Activated naive CD4-positive, alpha-beta T cell treated with anti-CD3 and anti-CD28 coated beads, Interleukin-2, amount 50 U/mL, for 24 hours (primary cell): ENCODE results near the gene DBNDD2.

ENCODE experiments used
- H3K27ac Mint-ChIP-seq: one replicate; pipeline ENCODE4 v1.8.0; 2021; ENCODE audit warnings: mild to moderate bottlenecking, mixed read lengths
- H3K27me3 Mint-ChIP-seq: one replicate; pipeline ENCODE4 v1.8.0; 2021; ENCODE audit warnings: mixed read lengths
- H3K36me3 Mint-ChIP-seq: one replicate; pipeline ENCODE4 v1.8.0; 2021; ENCODE audit warnings: mixed read lengths
- H3K4me1 Mint-ChIP-seq: one replicate; pipeline ENCODE4 v1.8.0; 2021; ENCODE audit warnings: mixed read lengths
- H3K4me3 Mint-ChIP-seq: one replicate; pipeline ENCODE4 v1.8.0; 2021; ENCODE audit warnings: mild to moderate bottlenecking, mixed read lengths
- H3K9me3 Mint-ChIP-seq: one replicate; pipeline ENCODE4 v1.8.0; 2021; ENCODE audit warnings: mixed read lengths

The DBNDD2 gene, protein sequence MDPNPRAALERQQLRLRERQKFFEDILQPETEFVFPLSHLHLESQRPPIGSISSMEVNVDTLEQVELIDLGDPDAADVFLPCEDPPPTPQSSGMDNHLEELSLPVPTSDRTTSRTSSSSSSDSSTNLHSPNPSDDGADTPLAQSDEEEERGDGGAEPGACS

GRCh38 chr20:45407783-45408645, at the start of gene DBNDD2:
TSS of gene DBNDD2 (plus strand) at chr20:45408289. CDS start at chr20:45408468, 179 bp downstream.
- Mint-ChIP-seq H3K9me3 (no peaks in the 10 kb centered on the region), H3K27ac (peak within 1 kb of the TSS; percentile 57), H3K4me3 (peak within 1 kb of the TSS; percentile 76), H3K36me3 (peaks cover 8% of the 10 kb centered on the region), H3K4me1 (peaks cover 29% of the 10 kb centered on the region), H3K27me3 (no peaks in the 10 kb centered on the region)

GRCh38 chr20:45359069-45359405, 49.1 kb upstream of the DBNDD2 start:
- peaks cover 38% of the 10 kb centered on the region for H3K4me1 Mint-ChIP-seq

DNA sequence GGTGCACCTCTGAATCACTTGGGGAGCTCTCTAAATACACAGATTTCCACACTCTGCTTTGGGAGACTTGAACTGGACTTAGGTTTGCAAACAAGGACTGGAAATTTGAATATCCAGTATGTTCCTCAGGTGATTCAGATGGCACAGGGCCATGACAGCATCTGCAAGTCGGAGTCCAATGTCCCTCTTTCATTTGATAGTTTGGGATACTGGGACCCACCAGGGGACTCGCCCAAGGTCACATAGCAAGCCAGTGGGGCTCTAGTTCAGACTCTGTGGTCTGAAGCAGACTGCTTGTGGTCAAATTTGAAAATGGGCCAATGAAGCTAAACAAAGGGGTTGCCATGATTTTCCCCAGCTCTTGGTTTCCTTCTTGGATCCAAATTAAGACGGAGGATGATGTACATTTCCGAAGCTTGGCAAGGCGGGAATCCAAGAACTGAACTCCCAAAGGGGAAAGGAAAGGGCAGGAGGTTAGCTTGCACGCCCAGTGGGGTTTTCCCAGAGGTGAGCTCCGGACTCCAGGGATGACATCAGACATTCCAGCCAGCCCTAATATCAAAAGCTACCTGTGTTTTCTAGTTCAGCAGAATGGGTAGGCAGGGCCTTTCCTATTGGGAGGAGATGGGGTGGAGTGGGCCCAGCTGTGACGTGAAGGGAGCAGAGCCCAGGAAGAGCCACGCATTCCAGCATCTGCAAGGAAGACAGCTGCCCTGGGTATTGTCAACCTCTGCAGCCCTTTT, 48.5 kb upstream of the DBNDD2 start:
- H3K4me1 Mint-ChIP-seq: peaks cover 35% of the 10 kb centered on the region
- no peak overlapping the region for H3K4me3 Mint-ChIP-seq

More at GRCh38 chr20:45359069-45359405, 49.1 kb upstream of the DBNDD2 start:
- H3K27ac Mint-ChIP-seq: no peak overlapping the region
- no peak overlapping the region for H3K4me3 Mint-ChIP-seq
- no peaks in the 10 kb centered on the region for H3K9me3 Mint-ChIP-seq
- H3K36me3 Mint-ChIP-seq: no peaks in the 10 kb centered on the region
- H3K27me3 Mint-ChIP-seq: no peaks in the 10 kb centered on the region

DNA sequence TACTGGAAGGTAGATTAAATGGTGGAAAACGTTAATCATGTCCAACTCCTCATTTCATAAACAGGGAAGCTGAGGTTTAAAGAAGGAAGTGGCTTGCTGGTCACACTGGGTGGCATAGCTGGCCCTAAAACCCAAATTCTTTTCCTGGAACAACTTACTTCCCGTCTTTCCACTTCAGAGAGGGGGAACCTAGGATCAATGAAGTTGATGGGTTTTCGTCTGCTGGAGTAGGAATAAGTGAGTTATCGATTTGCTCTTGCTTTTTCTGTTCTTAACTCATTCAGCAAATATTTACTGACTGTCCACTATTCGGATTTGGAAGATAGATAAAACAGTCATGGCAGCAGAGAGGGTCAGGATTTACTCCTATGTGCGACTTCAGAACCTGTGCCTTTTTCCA, 46.3 kb upstream of the DBNDD2 start:
- Mint-ChIP-seq H3K4me3 (no peak overlapping the region), H3K9me3 (no peaks in the 10 kb centered on the region), H3K27ac (no peak overlapping the region), H3K27me3 (no peaks in the 10 kb centered on the region), H3K36me3 (no peaks in the 10 kb centered on the region), H3K4me1 (peaks cover 36% of the 10 kb centered on the region)

More for the DNA sequence above, 48.5 kb upstream of the DBNDD2 start:
- no peaks in the 10 kb centered on the region for H3K27me3 Mint-ChIP-seq
- H3K27ac Mint-ChIP-seq: no peak overlapping the region
- H3K36me3 Mint-ChIP-seq: no peaks in the 10 kb centered on the region
- no peaks in the 10 kb centered on the region for H3K9me3 Mint-ChIP-seq

DNA sequence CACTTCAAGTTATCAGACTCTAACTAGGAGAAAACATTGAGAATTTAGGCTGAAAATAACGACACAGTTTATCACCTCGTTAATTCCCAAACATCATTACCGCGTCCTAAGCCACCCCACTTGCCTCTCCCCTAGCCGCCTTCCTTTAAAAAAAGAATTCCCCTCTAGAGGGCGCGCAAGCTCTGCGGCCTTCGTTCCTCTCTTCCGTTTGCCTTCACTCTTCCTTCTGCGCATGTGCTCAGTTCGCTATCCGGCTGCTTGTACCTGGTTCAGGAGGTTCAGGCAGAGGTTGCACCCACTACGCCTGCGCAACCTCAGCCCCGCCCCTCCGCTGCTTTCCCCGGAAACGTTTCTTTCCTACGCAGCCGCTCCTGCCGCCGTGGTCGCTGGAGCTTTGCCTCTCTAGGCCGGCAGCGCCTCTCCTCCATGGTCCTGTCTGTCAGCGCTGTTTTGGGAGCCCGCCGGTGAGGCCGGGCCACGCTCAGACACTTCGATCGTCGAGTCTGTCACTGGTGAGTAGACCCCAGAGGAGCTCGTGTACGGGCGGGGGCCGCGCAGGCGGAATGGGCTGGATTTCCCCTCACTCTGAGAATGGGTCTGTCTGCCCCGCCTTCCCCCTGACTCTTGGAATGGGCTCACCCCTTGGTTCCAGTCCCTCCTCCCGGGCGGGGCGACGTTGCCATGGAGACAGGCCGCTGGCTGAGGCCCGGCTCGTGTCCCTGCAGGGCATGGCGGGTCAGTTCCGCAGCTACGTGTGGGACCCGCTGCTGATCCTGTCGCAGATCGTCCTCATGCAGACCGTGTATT, 45.1 kb upstream of the DBNDD2 start, which contains the start of gene SYS1:
SYS1 (plus strand) TSS at position 353 of the 807 bp plus-strand sequence; CDS start at position 729, 376 bp downstream.
- H3K36me3 Mint-ChIP-seq: no peaks in the 10 kb centered on the region
- H3K27me3 Mint-ChIP-seq: no peaks in the 10 kb centered on the region
- no peaks in the 10 kb centered on the region for H3K9me3 Mint-ChIP-seq
- H3K27ac Mint-ChIP-seq: peak within 1 kb of the TSS; percentile 94
- peak within 1 kb of the TSS; percentile 95 for H3K4me3 Mint-ChIP-seq
- peaks cover 43% of the 10 kb centered on the region for H3K4me1 Mint-ChIP-seq

GRCh38 chr20:45363611-45364492, 44.2 kb upstream of the DBNDD2 start:
- H3K27me3 Mint-ChIP-seq: no peaks in the 10 kb centered on the region
- H3K9me3 Mint-ChIP-seq: no peaks in the 10 kb centered on the region
- peak overlapping the region; percentile 95 for H3K4me3 Mint-ChIP-seq

DNA sequence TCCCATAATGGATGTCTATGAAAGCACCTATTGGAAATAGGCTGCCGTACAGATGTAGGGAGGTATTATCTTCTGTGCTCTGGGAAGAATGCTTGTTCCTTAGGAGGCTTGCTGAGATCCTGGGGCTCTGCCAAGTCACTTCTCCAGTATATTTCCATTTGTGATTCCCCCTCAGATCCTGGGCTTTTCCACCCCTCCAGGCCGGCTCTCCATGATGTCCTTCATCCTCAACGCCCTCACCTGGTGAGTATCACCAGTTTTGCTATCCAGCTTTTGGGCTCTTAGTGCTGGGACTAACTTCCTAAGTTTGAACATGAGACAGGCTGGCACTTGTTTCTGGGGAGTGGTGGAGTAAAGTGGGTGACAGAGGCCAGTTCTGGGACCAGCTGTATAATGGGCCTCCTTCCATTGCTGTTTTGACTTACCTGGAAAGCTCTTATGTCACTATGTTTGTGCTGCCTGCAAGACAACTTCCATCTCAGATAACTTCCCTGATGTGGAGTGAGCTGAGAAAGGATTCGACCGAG, 42.6 kb upstream of the DBNDD2 start:
- Mint-ChIP-seq H3K27ac (peak overlapping the region; percentile 70), H3K4me3 (peak overlapping the region; percentile 39), H3K9me3 (no peaks in the 10 kb centered on the region), H3K36me3 (no peaks in the 10 kb centered on the region), H3K4me1 (peaks cover 59% of the 10 kb centered on the region), H3K27me3 (no peaks in the 10 kb centered on the region)

More at GRCh38 chr20:45363611-45364492, 44.2 kb upstream of the DBNDD2 start:
- peaks cover 51% of the 10 kb centered on the region for H3K4me1 Mint-ChIP-seq
- peak overlapping the region; percentile 94 for H3K27ac Mint-ChIP-seq
- no peaks in the 10 kb centered on the region for H3K36me3 Mint-ChIP-seq

DNA sequence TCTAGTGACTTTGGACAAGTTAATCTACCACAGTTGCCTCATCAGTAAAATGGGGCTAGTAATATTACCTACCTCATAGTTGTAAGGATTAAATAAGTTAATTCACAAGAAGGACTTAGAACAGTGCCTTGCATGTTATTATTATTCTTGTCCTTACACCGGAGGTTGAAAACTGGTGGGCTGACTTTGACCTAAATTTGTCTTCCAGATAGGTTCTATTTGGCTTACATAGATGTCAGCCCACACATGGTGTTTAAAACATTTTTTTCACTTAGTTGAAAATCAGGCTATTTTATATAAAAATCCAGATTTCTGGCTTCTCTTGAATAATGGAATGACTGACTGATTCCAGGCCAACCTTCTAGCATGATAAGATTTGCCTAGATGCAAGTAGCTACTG, 41.9 kb upstream of the DBNDD2 start:
- Mint-ChIP-seq H3K9me3 (no peaks in the 10 kb centered on the region), H3K27me3 (no peaks in the 10 kb centered on the region), H3K36me3 (no peaks in the 10 kb centered on the region), H3K27ac (peak overlapping the region; percentile 83), H3K4me1 (peaks cover 66% of the 10 kb centered on the region), H3K4me3 (no peak overlapping the region)

GRCh38 chr20:45366631-45367030, 41.5 kb upstream of the DBNDD2 start:
- Mint-ChIP-seq H3K27me3 (no peaks in the 10 kb centered on the region), H3K4me3 (peak overlapping the region; percentile 19), H3K27ac (peak overlapping the region; percentile 83), H3K4me1 (peaks cover 70% of the 10 kb centered on the region), H3K9me3 (no peaks in the 10 kb centered on the region), H3K36me3 (no peaks in the 10 kb centered on the region)

- Mint-ChIP-seq H3K4me1 (peaks cover 75% of the 10 kb centered on the region), H3K36me3 (no peaks in the 10 kb centered on the region), H3K9me3 (no peaks in the 10 kb centered on the region), H3K27me3 (no peaks in the 10 kb centered on the region), H3K27ac (peak overlapping the region; percentile 76), H3K4me3 (no peak overlapping the region)
Measured at GRCh38 chr20:45367126-45367525, 41.0 kb upstream of the DBNDD2 start.

- peaks cover 79% of the 10 kb centered on the region for H3K4me1 Mint-ChIP-seq
- no peaks in the 10 kb centered on the region for H3K9me3 Mint-ChIP-seq
- H3K27ac Mint-ChIP-seq: peak overlapping the region; percentile 84
- no peaks in the 10 kb centered on the region for H3K27me3 Mint-ChIP-seq
- H3K4me3 Mint-ChIP-seq: peak overlapping the region; percentile 38
- H3K36me3 Mint-ChIP-seq: no peaks in the 10 kb centered on the region
Measured at GRCh38 chr20:45368221-45368980, 39.7 kb upstream of the DBNDD2 start.

DNA sequence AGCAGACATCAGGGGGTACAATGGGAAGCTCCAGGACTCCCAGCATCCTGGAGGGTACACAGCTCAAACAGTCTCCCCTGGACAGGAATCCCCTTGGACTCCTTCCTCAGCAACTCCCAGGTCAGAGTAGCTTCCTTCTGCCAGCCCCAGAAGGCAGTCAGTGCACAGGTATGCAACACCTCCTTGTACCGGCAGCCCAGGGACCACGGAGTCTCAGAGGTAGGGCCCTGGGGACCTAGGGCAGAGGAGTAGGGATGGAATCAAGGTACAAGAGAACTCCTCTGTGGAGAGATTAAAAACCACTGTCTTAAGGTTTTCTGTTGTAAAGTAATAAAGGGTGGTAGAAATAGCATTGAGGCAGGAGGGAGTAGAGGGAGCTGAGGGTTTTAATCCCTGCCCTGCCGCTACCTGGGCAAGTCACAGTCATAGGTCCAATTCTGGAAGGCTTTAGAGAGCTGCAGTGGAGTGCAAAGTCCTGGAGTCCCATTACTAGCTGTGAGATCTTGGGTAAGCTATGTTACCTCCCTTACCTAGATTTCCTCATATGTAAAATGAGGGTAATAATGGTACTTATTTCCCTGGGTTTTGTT, 37.4 kb upstream of the DBNDD2 start:
- H3K27me3 Mint-ChIP-seq: no peaks in the 10 kb centered on the region
- H3K27ac Mint-ChIP-seq: peak overlapping the region; percentile 65
- H3K9me3 Mint-ChIP-seq: no peaks in the 10 kb centered on the region
- no peaks in the 10 kb centered on the region for H3K36me3 Mint-ChIP-seq
- peaks cover 71% of the 10 kb centered on the region for H3K4me1 Mint-ChIP-seq
- H3K4me3 Mint-ChIP-seq: no peak overlapping the region

DNA sequence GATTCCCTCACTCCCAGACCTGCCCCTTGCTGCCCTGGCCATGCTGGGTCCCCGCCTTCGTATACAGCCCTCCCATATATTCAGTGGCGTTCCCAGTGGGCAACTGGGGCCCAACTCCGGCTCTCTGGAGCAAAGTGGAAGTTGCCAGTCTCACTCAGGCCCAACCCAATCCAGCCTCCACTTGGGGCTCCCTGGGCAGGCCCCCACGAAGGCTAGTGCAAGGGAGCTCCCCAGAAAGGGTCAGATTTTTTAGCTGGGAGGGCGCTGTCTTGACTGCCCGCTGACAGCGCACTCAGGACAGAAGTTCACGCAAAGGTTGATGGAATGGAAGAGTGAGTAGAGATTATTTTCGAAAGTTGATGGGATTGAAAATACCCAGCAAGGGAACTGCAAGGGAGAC, 35.8 kb upstream of the DBNDD2 start:
- peak overlapping the region; percentile 38 for H3K27ac Mint-ChIP-seq
- no peaks in the 10 kb centered on the region for H3K27me3 Mint-ChIP-seq
- H3K9me3 Mint-ChIP-seq: no peaks in the 10 kb centered on the region
- H3K4me1 Mint-ChIP-seq: peaks cover 61% of the 10 kb centered on the region
- no peaks in the 10 kb centered on the region for H3K36me3 Mint-ChIP-seq
- peak overlapping the region; percentile 63 for H3K4me3 Mint-ChIP-seq
